Astrocyte of the hippocampus (primary cell): Measurements from ENCODE around the gene SIGLEC11.

Experiments
- DNase-seq: peaks from one replicate; pipeline ENCODE4 v3.0.0; 2011; ENCODE audit warnings: low read depth, low spot score

SIGLEC11 gene

DNA sequence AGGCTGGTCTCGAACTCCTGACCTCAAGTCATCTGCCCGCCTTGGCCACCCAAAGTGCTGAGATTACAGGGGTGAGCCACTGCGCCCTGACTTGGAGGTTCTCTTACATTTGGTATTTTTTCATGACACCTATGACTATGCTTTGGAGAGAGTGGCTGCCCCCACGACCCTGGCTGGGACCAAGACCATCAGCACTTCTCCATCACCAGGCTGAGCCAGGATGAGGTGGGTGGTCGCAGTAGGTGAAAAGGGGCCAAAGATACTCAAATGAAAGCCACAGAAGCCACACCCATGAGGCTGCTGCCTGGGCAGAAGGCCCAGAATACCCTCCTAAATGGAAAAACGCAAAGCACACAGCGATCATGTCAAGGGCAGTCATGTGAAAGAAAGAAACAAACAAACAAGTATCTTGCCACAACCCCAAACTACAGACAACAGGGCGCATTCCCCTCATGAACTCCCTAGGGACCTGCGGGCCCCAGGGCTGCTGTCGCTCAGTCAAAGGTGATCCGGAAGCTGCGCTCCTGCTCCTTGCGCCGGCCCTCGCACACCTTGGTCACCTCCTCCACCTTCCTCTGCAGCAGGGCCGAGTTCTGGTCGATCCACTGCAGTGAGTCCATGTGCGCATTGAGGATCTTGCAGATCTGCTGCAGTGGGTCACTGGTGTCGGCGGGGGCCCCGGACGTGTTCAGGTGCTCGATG, 53.1 kb downstream of the SIGLEC11 start:
- DNase-seq, result no peak

GRCh38 chr19:49906879-49907564, 54.0 kb downstream of the SIGLEC11 start:
- no peak for DNase-seq

DNA sequence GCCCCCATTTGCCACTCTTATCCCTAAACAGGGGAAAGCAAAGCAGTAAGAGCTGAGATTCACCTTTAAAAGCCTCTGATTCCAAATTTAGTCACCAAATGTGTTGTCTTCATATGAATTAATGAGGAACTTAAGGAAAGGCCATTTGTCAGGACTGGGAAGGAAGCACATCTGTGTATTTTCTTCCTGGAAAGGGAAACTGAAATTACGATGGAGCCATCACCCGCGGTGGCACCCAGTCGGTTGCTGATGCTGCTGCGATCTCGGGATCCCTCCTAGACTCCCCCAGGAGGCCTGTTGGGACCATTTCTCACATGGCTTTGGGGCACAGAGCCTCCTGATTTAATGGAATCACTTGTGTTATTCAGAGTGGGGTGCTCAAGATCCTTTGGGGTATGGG, 56.8 kb downstream of the SIGLEC11 start:
- DNase-seq, result no peak
